SK-N-SH (cell line): ENCODE measurements around the gene FAM135A.

ENCODE experiments used
- CTCF ChIP-seq: fragments of 200-600 bp; sonication (generic); IDR thresholded peaks from 2 replicates; pipeline ENCODE4 v1.6.1; 2017; ENCODE audit warnings: antibody characterized with exemption, mild to moderate bottlenecking, moderate library complexity
- EP300 ChIP-seq, 2 experiments: IDR thresholded peaks; 2 replicates each; pipeline versions ENCODE4 v1.4.0 to v1.6.1; 2012; ENCODE audit warnings: borderline replicate concordance in 1 of 2, low read depth in 1 of 2, low read length in 1 of 2
- EZH2phosphoT487 ChIP-seq: fragments of 200-600 bp; sonication (generic); IDR thresholded peaks from 2 replicates; pipeline ENCODE4 v1.6.1; 2017; ENCODE audit warnings: low read depth, mixed run types, mild to moderate bottlenecking, antibody characterized with exemption, moderate library complexity, borderline replicate concordance
- RAD21 ChIP-seq: IDR thresholded peaks from 2 replicates; pipeline ENCODE4 v1.6.1; 2012; ENCODE audit warnings: mild to moderate bottlenecking, low read length
- REST ChIP-seq: IDR thresholded peaks from 2 replicates; pipeline ENCODE4 v1.6.1; 2012; ENCODE audit warnings: mild to moderate bottlenecking, low read depth, low read length, moderate library complexity
- SMC3 ChIP-seq: IDR thresholded peaks from 2 replicates; pipeline ENCODE4 v1.6.1; 2012; ENCODE audit warnings: low read depth, low read length, improper control_type of control experiment
- TAF1 ChIP-seq: IDR thresholded peaks from 2 replicates; pipeline ENCODE4 v1.6.1; 2012; ENCODE audit warnings: low read depth, mild to moderate bottlenecking, low read length, moderate library complexity, borderline replicate concordance
- YY1 ChIP-seq: IDR thresholded peaks from 2 replicates; pipeline ENCODE4 v1.4.0; 2012; ENCODE audit warnings: low read depth, mild to moderate bottlenecking
- TF ChIP-seq, protein P1 (sequence below): IDR thresholded peaks from 2 replicates; pipeline ENCODE4 v1.4.0; 2012; ENCODE audit warnings: low read depth
- TF ChIP-seq, protein P2 (sequence below): IDR thresholded peaks from 2 replicates; pipeline ENCODE4 v1.4.0; 2012; ENCODE audit warnings: low read depth, borderline replicate concordance

DNA sequence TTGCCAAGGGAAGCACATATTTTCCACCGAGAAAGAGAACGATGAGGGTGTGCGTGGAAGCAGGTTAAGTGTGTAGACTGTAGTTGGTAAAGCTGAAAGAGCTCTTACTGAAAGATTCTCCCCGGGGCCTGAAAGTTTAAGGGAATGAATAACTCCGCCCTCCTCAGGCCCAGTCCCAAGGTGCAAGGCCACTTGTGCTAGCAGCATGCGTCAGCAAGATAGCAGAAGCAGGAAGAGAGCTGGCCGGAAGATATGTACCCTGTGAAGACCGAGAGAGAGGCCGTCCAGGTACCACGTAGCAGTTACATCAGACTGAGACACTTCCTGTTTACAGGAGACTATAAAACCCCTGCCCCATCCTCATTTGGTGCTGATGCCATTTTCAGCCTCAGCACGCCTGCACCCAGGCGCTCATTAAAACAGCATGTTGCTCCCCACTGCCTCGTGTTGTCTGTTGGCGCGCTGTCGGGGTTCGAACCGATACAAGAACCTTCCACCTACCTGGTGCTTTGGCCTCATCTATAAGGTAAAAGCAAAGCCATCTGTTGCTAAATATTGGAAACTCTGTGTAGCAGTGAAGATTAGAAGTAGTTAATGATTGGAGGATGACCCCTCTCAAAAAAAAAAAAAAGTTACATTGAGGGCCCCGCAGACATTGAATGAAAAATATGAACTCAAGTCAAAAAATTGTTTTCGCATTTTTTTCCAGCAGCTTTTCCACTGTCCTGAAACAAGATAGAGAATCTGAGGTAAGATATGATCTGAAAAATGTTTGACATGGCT, 18.6 kb upstream of the FAM135A start:
- TF ChIP-seq, protein P1, sequence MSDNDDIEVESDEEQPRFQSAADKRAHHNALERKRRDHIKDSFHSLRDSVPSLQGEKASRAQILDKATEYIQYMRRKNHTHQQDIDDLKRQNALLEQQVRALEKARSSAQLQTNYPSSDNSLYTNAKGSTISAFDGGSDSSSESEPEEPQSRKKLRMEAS, result no peak
- TF ChIP-seq CTCF, result no peak
- TF ChIP-seq TAF1, result no peak
- no peak for TF ChIP-seq EP300 (IDR thresholded peaks at IDR 0.05; ENCODE audit: borderline replicate concordance in 1 of 2, low read depth in 1 of 2, low read length in 1 of 2)
- TF ChIP-seq YY1, result no peak
- TF ChIP-seq EZH2phosphoT487, result no peak
- TF ChIP-seq RAD21, result no peak
- TF ChIP-seq, protein P2, sequence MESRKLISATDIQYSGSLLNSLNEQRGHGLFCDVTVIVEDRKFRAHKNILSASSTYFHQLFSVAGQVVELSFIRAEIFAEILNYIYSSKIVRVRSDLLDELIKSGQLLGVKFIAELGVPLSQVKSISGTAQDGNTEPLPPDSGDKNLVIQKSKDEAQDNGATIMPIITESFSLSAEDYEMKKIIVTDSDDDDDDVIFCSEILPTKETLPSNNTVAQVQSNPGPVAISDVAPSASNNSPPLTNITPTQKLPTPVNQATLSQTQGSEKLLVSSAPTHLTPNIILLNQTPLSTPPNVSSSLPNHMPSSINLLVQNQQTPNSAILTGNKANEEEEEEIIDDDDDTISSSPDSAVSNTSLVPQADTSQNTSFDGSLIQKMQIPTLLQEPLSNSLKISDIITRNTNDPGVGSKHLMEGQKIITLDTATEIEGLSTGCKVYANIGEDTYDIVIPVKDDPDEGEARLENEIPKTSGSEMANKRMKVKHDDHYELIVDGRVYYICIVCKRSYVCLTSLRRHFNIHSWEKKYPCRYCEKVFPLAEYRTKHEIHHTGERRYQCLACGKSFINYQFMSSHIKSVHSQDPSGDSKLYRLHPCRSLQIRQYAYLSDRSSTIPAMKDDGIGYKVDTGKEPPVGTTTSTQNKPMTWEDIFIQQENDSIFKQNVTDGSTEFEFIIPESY, result no peak
- TF ChIP-seq REST, result no peak
- TF ChIP-seq SMC3, result no peak
